HL-60/S4 (cell line): Measurements from ENCODE around the gene SLC6A19.

ENCODE experiments used
- in situ Hi-C: fragments of 300-500 bp; cut with MboI; formaldehyde crosslinking; loops from 2 replicates; pipeline ENCODE4 v1.14.3; 2022; ENCODE audit warnings: low sequenced_read_pairs

Gene SLC6A19

DNA sequence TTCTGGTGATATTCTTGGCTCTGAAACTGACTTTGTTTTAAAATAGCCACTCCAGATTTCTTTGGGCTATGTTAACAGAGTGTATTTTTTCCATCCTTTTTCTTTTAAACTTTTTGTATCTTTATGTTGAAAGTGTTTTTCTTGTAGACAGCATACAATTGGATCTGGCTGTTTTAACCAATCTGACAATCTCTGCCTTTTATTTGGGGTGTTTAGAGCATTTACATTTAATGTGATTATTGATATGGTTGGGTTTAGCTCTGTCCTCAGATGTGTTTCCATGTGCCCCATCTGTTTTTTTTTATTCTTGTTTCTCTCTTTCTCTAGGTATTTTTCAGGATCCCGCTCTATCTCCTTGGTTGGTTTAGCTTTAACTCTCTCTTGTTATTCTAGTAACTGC lies 34.4 kb downstream of the SLC6A19 start:
- in situ Hi-C loops = no loop called here

DNA sequence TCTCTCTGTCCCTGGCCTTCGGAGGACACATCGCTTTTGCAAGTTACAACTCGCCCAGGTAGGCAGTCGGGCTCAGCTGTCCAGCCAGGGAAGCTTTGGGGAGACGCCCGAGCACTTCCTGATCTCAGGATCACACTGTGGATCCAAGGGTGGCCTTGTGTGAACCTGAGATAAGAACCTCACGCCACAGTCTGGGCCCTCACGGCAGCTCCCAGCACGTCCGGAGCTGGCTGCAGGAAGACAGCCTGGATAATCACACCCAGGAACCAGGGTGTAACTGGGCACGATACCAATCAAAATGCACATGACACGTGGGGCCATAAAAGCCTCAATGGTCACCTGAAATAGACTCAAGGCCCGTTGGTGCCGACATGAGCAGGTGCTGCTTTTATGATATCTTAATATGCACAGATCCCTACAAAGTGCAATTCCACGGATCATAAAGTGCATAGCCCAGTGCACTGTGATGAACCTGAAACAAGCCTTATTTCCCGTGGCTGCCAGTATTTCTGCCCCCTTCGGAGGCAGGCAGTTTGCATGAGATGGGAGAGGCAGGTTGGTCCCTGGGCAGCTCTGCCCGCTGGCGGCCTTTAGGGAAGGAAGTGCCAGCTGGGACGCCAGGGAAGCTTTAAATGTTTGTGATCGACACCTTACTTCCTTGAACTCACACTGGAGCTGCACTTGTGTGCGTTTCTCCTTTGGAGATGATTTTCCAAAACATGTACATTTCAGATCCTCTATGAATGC lies 38.3 kb downstream of the SLC6A19 start:
- in situ Hi-C loops = no loop called here

DNA sequence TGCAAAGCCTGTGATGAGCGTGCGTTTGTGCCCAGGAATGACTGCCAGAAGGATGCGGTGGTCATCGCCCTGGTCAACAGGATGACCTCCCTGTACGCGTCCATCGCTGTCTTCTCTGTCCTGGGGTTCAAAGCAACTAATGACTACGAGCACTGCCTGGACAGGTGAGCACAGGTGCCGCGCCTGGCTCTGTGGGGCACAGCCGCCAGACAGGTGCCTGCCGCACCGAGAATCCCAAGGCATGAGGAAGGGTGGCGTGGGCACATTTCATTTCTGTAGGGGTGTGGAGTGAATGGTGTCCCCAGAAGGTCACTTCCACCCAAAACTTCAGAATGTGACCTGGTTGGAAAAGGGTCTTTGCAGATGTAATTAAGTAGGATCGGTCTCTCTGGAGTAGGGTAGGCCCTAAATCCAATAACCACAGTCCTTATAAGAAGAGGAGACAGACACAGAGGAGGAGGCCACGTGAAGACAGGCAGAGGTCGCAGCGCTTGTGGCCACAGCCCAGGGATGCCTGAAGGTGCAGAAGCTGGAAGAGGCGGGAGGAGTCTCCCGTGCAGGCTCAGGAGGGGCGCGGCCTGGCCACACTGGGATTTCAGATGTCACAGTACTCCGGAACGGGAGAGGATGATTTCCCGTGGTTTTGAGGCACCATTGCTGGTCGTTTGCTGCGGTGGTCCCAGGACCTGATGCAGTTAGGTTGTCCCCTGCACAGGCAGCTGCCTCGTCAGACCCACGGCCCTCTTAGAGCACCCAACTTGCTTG lies 39.3 kb downstream of the SLC6A19 start:
- in situ Hi-C loops = no loop called here

DNA sequence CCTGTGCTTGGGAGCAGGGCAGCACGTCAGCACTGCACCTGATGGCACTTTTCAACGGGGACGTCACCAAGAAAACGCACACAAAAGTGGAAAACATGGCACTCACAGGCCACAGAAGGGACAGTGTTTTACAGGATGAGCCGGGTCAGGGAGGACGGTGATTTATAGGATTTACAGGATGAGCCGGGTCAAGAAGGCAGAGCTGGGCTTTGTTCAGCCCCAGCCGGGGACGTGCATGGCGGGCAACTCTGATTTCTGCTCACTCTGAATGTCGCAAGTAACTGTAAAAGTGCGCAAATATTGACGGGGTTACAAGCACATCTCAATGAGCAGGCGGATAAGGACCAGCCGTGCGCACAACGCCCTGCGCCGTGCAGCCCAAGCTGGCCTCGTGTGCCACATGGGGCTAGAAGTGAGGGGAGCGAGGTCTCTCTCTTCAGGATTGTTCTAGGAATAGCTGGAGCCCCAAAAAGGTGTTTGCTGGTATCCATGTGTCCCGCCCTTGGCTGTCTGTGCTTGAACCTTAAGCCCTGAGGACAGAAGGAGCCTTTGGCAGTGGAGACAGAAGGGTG lies 40.2 kb downstream of the SLC6A19 start:
- in situ Hi-C loops = no loop called here

DNA sequence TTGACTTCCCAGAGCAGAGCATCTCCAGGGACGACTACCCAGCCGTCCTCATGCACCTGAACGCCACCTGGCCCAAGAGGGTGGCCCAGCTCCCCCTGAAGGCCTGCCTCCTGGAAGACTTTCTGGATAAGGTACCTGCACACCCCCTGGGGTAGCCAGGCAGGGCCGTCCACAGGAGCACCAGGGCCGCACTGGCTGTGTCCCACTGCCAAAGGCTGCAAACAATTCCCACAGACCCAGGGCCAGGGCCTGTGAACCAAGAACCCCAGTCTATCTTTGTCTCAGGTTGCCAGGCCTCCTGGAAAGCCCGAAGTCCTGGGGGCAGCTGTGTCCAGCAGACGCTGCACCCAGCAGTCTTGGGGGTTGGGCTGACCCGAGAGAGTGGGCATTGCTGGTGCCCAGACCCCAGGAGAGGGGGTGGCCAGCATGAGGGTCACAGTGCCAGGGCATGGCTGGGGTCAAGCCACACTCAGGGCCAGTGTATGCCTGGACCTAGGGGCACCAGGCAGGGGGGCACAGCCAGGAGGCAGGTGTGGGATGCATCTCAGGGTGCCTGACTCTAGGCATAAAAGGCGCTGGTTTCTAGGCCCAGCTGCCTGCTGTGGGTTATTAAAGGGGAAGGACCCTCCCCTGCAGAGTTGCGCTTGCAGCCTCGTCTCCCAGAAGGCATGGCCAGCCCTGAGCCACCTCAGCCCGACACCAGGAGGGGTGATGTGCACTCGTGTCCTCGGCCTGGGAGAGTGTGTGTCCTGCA lies 41.5 kb downstream of the SLC6A19 start:
- in situ Hi-C loops = no loop called here

DNA sequence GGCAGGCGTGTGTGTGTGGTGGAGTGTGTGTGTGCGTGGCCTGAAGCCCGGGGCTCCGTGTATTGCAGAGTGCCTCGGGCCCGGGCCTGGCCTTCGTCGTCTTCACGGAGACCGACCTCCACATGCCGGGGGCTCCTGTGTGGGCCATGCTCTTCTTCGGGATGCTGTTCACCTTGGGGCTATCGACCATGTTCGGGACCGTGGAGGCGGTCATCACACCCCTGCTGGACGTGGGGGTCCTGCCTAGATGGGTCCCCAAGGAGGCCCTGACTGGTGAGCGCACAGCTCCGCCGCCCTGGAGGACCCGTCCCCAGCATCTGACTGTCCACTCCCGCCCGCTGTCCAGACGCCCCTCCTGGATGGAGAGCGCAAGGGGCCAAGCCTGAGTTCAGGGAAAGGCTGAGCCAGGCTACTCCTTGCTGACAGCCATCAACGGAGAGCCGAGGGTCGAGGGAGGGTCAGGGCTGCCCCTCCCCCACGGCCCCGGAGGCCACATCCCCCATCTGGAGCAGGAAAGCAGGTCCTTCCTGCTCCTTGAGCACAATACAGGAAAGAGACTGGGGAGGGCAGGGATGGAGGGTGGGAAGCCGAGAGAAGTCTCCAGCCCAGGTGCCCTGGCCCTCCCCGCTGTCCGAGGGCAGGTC lies 42.2 kb downstream of the SLC6A19 start:
- in situ Hi-C loops = no loop called here

DNA sequence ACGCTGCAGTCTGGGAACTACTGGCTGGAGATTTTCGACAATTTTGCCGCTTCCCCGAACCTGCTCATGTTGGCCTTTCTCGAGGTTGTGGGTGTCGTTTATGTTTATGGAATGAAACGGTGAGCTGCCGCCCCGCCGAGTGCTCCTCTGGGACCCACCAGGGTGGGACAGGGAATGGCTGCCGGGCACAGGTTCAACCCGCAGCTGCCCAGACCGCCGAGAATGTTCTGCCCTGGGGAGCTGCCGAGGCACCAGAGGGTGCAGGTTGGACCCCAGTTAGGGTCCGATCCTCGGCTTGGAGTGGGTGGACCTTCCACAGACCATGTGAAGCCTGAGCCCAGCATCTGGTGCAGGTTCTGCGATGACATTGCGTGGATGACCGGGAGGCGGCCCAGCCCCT lies 42.9 kb downstream of the SLC6A19 start:
- in situ Hi-C loops = no loop called here

DNA sequence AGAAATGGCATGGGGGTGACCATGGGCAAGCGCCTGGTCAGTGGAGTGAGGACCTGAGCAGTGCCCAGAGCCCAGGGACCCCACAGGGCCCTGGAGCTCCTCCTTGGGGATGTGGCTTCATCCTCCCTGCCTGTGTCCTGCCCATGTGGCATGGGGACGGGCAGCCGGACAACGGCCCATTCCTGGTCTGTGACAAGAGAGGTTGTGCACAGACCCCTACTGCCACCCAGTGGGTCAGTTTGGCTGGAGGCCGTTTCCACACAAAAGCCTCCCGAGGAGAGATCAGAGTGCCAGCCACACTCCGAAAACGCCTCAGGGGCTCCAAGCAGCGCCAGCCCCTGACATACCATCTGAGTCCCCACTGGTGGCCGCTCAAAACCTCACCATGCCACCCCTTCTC lies 43.6 kb downstream of the SLC6A19 start:
- in situ Hi-C loops = no loop called here

DNA sequence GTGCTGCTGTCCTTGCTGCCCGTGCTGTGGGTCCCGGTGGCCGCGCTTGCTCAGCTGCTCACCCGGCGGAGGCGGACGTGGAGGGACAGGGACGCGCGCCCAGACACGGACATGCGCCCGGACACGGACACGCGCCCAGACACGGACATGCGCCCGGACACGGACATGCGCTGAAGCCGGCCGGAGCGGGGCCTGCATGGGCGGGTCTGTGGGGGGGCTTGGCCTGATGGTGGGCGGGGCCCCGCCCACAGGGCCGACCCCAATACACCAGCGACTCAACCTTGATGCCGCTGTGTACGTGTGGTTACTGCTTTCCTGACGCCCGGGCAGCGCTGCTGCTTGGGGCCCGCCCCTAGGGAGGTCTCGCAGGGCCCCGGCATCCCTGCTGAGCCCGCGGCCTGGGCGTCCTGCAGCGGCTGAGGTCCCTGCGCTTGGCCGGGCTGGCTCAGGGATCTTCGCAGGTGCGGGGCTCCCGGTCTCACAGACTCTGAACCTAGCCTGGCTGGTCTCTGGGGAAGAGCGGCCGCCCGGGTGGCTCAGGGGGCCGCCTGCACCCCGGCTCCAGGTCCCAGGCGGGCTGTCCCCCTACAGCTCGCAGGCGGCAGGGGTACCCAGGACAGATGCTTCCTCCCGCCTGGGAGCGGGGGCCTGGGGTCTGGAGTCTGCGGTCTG lies 44.6 kb downstream of the SLC6A19 start:
- in situ Hi-C loops = no loop called here

DNA sequence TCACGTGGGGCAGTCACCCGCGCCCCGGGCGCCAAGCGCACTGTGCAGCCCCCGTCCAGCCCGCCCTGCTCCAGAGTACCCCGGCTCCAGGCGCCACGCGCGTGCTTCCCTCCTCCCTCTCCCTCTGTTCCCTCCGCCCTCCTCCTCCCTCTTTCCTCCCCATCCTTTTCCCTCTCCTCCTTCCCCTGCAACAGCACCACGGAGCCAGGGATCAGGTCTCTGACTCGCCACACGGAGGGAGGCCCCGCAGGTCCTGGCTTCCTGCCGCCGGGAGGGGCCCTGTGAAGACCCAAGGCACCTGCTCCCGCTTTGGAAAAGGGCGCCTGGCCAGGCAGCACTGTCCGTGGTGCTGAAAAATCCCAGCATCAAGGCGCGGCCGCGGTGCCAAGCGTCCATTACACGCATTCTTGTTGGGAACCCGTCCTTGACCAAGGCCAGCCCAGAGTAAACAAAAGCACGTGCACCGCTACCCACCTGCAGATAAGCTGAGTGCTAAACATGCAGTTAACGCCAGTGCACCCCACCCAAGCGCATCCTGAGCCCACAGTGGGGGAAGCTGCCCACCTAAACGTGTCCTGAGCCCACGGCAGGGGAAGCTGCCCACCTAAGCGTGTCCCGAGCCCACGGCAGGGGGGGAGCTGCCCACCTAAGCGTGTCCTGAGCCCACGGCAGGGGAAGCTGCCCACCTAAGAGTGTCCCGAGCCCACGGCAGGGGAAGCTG lies 45.5 kb downstream of the SLC6A19 start:
- in situ Hi-C loops = no loop called here

DNA sequence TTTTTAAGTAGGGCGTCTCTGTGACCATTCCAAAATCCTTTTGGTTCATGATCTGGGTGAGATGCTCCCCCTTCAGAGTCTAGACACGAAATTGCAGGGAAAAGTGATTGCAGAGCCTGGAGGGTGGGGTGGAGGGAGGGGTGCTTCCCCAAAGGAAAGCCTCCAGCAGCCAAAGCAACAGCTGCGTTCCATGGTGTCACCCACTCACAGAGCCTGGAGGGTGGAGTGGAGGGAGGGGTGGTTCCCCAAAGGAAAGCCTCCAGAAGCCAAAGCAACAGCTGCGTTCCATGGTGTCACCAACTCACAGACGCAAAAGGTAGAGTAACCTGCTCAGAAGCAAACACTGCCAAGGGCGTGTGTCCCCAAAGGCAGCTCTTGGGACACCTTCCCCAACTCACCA lies 46.4 kb downstream of the SLC6A19 start:
- in situ Hi-C loops = no loop called here

DNA sequence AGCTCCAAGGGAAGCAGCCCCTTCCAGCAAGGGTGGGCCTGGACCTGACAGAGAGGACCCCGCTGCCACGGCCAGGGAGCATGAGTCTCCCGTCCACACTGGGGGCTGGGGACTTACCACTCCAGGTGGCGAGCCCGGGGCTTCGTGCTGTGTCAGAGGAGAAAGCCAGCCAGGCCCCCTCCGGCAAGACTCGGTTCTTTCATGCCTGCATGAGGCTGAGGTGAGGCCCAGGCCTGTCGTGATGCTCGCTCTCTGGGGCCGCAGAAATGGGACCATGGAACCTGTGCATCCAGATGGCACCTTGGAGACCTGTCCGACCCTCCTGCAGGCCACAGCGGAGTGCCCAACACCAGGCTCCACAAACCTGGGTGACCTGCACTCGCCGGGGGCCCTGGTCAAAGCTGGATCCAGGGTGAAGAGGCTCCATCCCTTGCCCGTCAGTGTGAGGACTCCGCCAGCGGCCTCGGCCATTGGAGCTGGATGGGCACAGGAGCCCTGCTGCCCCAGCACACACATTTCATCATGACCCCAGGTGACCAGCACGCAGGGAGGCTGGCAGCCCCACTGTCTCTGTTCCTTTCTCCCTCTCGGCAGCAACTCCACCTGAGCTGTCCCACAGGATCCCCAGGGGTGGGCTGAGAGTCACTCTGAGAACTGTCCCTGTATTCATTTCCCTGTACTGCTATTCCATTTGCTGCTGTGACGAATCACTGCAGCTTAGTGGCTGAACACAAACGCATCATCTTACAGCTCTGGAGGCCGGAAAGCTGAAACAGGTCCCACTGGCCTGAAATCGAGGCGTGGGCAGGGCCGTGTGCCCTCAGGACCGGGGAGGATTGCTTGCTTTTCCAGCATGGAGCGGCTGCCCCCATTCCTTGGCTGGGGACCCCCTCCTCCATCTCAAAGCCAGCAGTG lies 48.2 kb downstream of the SLC6A19 start:
- in situ Hi-C loops = no loop called here

DNA sequence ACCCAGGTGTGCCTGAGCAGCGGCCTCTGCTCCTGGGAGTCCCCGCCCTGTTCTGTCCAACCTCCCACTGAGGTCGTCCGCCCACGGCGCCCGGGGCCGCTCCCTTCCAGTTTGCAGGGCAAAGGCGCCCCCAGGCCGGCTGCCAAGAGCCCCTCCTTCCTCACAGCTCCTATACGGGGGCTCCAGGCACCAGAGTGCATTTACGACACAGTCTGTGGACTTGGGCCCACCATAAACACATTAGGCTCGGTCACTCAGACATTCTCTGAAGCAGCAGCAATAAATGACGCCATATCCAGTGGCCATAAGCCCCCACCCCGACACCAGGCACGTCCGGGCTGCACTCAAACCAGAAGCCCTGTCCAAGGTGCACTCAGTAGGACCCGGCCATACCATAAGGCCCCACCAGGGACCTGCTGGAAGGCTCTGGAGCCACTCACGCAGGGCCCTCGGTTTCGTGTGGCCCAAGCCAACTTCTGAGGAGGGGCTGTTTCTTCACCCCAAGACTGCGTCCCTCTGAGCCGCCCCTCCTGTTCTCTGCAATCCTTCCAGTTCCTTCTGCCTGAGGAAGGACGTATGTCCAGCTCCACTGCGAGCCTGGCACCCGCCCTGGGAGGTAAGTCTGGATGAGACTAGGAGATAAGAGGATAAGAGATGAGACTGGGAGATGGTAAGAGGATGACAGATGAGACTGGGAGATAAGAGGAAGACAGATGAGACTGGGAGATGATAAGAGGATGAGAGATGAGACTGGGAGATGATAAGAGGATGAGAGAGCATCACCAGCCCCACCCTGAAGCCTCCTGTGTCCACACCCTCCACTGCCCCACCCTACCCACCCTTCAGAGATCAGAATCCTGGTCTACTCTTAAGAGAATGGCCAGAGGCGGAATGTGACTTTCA lies 50.5 kb downstream of the SLC6A19 start:
- in situ Hi-C loops = no loop called here

DNA sequence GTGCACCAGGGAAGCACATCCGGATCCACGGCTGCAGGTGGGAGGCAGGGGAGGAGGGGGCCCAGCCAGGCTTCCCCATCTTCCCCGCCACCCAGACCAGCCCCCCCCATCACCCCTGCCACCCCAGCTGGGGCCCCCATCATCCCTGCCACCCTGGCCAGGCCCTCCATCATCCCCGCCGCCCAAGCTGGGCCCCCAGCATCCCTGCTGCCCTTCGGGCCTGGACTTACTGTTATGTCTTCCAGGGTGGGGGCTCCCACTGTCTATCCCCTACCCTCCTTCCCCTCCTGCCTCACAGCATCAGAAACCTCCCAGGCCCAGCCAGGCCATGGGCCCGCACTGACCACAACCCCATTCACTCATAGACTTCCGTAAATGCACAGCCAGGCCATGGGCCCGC lies 51.3 kb downstream of the SLC6A19 start:
- in situ Hi-C loops = no loop called here

DNA sequence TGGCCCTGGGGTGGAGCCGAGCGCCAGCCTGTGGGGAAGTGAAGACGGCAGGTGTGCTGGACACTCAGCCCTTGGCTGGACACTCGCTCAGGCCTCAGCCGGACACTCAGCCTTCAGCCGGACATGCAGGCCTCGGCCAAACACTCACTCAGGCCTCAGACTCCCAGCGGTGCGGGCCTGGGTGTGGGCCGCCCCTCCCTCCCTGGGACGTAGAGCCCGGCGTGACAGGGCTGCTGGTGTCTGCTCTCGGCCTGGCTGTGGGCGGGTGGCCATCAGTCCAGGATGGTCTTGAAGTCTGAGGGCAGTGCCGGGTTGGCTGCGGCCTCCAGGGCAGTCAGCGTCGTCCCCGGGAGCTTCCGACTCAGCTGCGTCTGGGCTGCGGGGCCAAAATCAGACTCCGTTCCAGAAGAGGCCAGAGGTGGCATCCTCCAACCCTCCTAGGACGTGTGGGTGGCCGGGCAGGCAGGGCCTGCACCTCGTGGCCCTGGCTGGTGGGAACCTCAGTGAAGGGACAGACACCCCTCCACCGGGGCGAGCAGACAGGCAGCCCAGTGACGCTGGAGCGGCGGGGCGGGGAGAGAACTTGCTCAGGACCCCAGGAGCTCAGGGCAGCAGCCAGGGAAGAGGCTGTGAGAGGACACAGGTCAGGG lies 52.2 kb downstream of the SLC6A19 start:
- in situ Hi-C loops = no loop called here

DNA sequence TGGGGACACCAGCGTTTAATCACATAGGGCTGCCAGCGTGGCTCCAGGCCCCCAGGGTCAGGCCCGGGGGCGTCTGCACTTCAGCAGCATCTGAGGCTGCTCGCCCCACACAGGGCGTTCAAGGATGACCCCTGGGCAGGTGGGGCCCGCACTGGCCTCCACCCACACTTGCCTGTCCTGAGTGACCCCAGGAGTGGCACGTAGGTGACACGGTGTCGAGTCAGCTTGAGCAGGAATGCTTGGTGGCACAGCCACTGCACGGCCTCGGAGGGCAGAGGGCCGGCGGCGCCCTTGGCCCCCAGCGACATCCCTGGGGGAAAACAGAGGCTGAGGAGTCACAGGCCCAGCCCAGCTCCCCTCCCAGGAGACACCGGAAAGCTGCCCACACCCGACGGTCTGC lies 52.8 kb downstream of the SLC6A19 start:
- in situ Hi-C loops = no loop called here

DNA sequence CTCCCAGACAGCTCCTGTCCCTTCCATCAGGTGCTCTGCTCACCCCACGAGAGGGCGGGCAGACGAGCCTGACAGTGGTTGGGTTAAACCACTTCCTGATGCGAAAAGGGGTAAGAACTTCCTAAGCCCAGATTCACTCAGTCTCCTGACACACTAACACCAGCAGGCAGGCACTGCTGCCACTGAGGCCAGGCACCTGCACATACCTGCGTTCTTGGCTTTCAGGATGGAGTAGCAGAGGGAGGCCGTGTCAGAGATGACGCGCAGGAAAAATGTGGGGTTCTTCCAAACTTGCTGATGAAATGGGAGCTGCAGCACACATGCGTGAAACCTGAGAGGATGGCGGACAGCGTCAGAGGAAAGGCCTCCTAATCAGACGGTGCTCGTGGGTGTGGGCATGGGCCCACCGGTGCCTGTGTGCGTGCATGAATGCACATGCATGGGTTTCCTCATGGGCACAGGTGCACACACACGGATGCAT lies 53.7 kb downstream of the SLC6A19 start:
- in situ Hi-C loops = no loop called here
